ENCODE data around the gene SVOPL.

The SVOPL gene

DNA sequence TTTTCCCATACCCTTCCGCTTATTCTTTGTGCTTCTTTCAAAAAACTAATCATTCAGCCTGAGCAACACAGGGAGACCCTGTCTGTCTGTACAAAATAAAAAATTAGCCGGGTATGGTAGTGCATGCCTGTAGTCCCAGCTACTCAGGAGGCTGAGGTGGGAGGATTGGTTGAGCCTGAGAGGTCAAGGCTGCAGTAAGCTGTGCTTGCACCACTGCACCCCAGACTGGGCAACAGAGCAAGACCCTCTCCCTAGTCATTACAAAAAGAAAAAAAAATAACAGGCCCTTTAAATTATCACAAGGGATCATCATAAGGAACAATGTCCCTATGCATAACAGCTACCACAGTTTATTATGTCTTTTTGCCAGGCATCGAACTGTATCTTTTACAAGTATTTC, 121.5 kb downstream of the SVOPL start:
- TF ChIP-seq, protein P1, sequence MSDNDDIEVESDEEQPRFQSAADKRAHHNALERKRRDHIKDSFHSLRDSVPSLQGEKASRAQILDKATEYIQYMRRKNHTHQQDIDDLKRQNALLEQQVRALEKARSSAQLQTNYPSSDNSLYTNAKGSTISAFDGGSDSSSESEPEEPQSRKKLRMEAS (IDR thresholded peaks at IDR 0.05) = no peak
- TF ChIP-seq NFIC (IDR thresholded peaks at IDR 0.05) (no peak), YY1 (IDR thresholded peaks at IDR 0.05; ENCODE audit: low read depth) (no peak), EP300 (IDR thresholded peaks at IDR 0.05; ENCODE audit: borderline replicate concordance) (no peak), FOXM1 (IDR thresholded peaks at IDR 0.05; ENCODE audit: borderline replicate concordance, low read depth) (no peak), ZBTB7A (IDR thresholded peaks at IDR 0.05; ENCODE audit: low read depth) (no peak), CREB1 (IDR thresholded peaks at IDR 0.05; ENCODE audit: low read depth) (no peak), CEBPB (IDR thresholded peaks at IDR 0.05) (no peak), TAF1 (IDR thresholded peaks at IDR 0.05; ENCODE audit: low read depth) (no peak), TCF12 (IDR thresholded peaks at IDR 0.05; ENCODE audit: low read depth) (no peak), EGR1 (IDR thresholded peaks at IDR 0.05) (no peak), RAD21 (IDR thresholded peaks at IDR 0.05; ENCODE audit: low read depth) (no peak), TEAD4 (IDR thresholded peaks at IDR 0.05) (no peak)
- TF ChIP-seq, protein P2, sequence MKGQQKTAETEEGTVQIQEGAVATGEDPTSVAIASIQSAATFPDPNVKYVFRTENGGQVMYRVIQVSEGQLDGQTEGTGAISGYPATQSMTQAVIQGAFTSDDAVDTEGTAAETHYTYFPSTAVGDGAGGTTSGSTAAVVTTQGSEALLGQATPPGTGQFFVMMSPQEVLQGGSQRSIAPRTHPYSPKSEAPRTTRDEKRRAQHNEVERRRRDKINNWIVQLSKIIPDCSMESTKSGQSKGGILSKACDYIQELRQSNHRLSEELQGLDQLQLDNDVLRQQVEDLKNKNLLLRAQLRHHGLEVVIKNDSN (IDR thresholded peaks at IDR 0.05) = no peak
- TF ChIP-seq, protein P3, sequence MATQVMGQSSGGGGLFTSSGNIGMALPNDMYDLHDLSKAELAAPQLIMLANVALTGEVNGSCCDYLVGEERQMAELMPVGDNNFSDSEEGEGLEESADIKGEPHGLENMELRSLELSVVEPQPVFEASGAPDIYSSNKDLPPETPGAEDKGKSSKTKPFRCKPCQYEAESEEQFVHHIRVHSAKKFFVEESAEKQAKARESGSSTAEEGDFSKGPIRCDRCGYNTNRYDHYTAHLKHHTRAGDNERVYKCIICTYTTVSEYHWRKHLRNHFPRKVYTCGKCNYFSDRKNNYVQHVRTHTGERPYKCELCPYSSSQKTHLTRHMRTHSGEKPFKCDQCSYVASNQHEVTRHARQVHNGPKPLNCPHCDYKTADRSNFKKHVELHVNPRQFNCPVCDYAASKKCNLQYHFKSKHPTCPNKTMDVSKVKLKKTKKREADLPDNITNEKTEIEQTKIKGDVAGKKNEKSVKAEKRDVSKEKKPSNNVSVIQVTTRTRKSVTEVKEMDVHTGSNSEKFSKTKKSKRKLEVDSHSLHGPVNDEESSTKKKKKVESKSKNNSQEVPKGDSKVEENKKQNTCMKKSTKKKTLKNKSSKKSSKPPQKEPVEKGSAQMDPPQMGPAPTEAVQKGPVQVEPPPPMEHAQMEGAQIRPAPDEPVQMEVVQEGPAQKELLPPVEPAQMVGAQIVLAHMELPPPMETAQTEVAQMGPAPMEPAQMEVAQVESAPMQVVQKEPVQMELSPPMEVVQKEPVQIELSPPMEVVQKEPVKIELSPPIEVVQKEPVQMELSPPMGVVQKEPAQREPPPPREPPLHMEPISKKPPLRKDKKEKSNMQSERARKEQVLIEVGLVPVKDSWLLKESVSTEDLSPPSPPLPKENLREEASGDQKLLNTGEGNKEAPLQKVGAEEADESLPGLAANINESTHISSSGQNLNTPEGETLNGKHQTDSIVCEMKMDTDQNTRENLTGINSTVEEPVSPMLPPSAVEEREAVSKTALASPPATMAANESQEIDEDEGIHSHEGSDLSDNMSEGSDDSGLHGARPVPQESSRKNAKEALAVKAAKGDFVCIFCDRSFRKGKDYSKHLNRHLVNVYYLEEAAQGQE (IDR thresholded peaks at IDR 0.05; ENCODE audit: low read depth) = no peak

DNA sequence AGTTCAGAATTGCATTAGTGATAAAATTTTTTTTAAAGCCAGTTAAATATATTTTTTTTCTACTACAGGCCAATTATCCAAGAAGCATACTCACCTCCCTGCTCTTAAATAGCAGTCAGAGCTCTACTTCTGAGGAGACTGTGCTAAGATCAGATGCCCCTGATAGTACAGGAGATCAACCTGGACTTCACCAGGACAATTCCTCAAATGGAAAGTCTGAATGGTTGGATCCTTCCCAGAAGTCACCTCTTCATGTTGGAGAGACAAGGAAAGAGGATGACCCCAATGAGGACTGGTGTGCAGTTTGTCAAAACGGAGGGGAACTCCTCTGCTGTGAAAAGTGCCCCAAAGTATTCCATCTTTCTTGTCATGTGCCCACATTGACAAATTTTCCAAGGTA, 122.0 kb downstream of the SVOPL start:
- TF ChIP-seq, protein P1 (IDR thresholded peaks at IDR 0.05) = no peak
- TF ChIP-seq CREB1 (IDR thresholded peaks at IDR 0.05; ENCODE audit: low read depth) (no peak), TCF12 (IDR thresholded peaks at IDR 0.05; ENCODE audit: low read depth) (no peak), CEBPB (IDR thresholded peaks at IDR 0.05) (no peak), YY1 (IDR thresholded peaks at IDR 0.05; ENCODE audit: low read depth) (no peak), EGR1 (IDR thresholded peaks at IDR 0.05) (no peak), TAF1 (IDR thresholded peaks at IDR 0.05; ENCODE audit: low read depth) (no peak), NFIC (IDR thresholded peaks at IDR 0.05) (no peak), ZBTB7A (IDR thresholded peaks at IDR 0.05; ENCODE audit: low read depth) (no peak), RAD21 (IDR thresholded peaks at IDR 0.05; ENCODE audit: low read depth) (no peak), FOXM1 (IDR thresholded peaks at IDR 0.05; ENCODE audit: borderline replicate concordance, low read depth) (no peak), TEAD4 (IDR thresholded peaks at IDR 0.05) (no peak), EP300 (IDR thresholded peaks at IDR 0.05; ENCODE audit: borderline replicate concordance) (no peak)
- TF ChIP-seq, protein P3 (IDR thresholded peaks at IDR 0.05; ENCODE audit: low read depth) = no peak
- TF ChIP-seq, protein P2 (IDR thresholded peaks at IDR 0.05) = no peak

DNA sequence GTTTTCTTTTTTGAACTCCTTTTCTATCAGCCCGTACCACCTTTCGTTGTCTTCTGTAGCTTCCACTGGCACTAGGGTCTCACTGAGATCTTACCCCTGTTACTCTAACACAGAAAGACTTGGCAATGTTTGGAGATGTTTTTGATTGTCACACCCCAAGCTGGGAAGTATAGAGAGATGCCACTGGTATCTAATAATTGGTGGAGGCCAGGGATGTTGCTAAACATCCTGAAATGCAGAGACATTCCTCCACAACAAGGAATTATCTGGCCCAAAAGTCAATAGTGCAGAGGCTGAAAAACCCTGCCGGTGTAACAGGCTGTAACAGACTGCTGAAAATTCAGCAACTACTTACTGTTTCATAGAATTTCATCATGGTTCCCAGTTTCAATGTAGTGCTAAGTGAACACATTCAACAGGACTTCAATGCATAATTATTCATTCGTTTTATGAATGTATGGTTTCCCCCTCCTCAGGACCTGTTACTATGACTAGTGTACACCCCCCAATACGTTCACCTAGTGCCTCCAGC, 125.2 kb downstream of the SVOPL start:
- TF ChIP-seq EP300 (IDR thresholded peaks at IDR 0.05; ENCODE audit: borderline replicate concordance) (no peak), NFIC (IDR thresholded peaks at IDR 0.05) (no peak), TCF12 (IDR thresholded peaks at IDR 0.05; ENCODE audit: low read depth) (no peak), TAF1 (IDR thresholded peaks at IDR 0.05; ENCODE audit: low read depth) (no peak), TEAD4 (IDR thresholded peaks at IDR 0.05) (no peak), ZBTB7A (IDR thresholded peaks at IDR 0.05; ENCODE audit: low read depth) (no peak), CEBPB (IDR thresholded peaks at IDR 0.05) (no peak)
- TF ChIP-seq, protein P2 (IDR thresholded peaks at IDR 0.05) = no peak
- TF ChIP-seq, protein P1 (IDR thresholded peaks at IDR 0.05) = no peak

DNA sequence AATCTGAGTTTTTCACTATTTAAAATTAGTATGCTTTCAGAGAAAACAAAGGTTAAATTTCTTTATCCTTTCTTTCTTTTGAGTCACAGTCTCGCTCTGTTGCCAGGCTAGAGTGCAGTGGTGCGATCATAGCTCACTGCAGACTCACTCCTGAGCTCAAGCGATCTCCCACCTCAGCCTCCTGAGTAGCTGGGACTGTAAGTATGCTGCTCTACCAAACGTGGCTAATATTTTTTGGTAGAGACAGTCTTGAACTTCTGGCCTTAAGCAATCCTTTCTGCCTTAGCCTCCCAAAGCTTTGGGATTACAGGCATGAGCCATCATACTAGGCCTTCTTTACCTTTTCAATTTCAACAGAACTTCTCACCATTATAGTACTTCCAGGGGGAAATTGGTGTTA, 127.4 kb downstream of the SVOPL start:
- TF ChIP-seq, protein P3 (IDR thresholded peaks at IDR 0.05; ENCODE audit: low read depth) = no peak
- TF ChIP-seq TAF1 (IDR thresholded peaks at IDR 0.05; ENCODE audit: low read depth) = no peak
- TF ChIP-seq, protein P2 (IDR thresholded peaks at IDR 0.05) = no peak
- TF ChIP-seq FOXM1 (IDR thresholded peaks at IDR 0.05; ENCODE audit: borderline replicate concordance, low read depth) = no peak
- TF ChIP-seq CEBPB (IDR thresholded peaks at IDR 0.05) = no peak
- TF ChIP-seq ZBTB7A (IDR thresholded peaks at IDR 0.05; ENCODE audit: low read depth) = no peak
- TF ChIP-seq CREB1 (IDR thresholded peaks at IDR 0.05; ENCODE audit: low read depth) = no peak
- TF ChIP-seq NFIC (IDR thresholded peaks at IDR 0.05) = no peak
